Central memory CD4-positive, alpha-beta T cell (primary cell): ENCODE results near the gene CERS1.
A peak's percentile ranks its signal among the peaks of the same experiment; 100 is the strongest.

Source experiments
- DNase-seq: peaks from one replicate; pipeline ENCODE4 v3.0.0; 2022

CERS1 gene

GRCh38 chr19:18870531-18871172 is 25.3 kb downstream of the CERS1 start:
- DNase-seq: no peak

GRCh38 chr19:18869781-18870530 is 26.0 kb downstream of the CERS1 start:
- DNase-seq: no peak

GRCh38 chr19:18869023-18869618 is 26.8 kb downstream of the CERS1 start:
- no peak for DNase-seq

- DNase-seq: no peak
Measured at GRCh38 chr19:18868380-18869022, 27.5 kb downstream of the CERS1 start.

- DNase-seq: no peak
Measured at GRCh38 chr19:18867751-18868150, 28.2 kb downstream of the CERS1 start.

- no peak for DNase-seq
Measured at GRCh38 chr19:18867199-18867598, 28.8 kb downstream of the CERS1 start.

GRCh38 chr19:18866800-18867123 is 29.2 kb downstream of the CERS1 start:
- no peak for DNase-seq

GRCh38 chr19:18865973-18866799 is 29.8 kb downstream of the CERS1 start:
- DNase-seq: peak; percentile 52

- no peak for DNase-seq
Measured at GRCh38 chr19:18865106-18865972, 30.6 kb downstream of the CERS1 start.

GRCh38 chr19:18863843-18864362 is 32.1 kb downstream of the CERS1 start:
- DNase-seq: no peak

- DNase-seq: no peak
Measured at GRCh38 chr19:18862976-18863842, 32.7 kb downstream of the CERS1 start.

- DNase-seq: no peak
Measured at GRCh38 chr19:18861917-18862316, 34.0 kb downstream of the CERS1 start.

- no peak for DNase-seq
Measured at GRCh38 chr19:18861235-18861634, 34.7 kb downstream of the CERS1 start.

GRCh38 chr19:18860725-18861124 is 35.2 kb downstream of the CERS1 start:
- DNase-seq: no peak

GRCh38 chr19:18860302-18860700 is 35.7 kb downstream of the CERS1 start:
- no peak for DNase-seq

- DNase-seq: no peak
Measured at GRCh38 chr19:18859676-18860301, 36.2 kb downstream of the CERS1 start.

- DNase-seq: no peak
Measured at GRCh38 chr19:18858906-18859646, 36.9 kb downstream of the CERS1 start.

- no peak for DNase-seq
Measured at GRCh38 chr19:18857223-18857622, 38.7 kb downstream of the CERS1 start.
